HEK293 (cell line): ENCODE results near the gene RBM10.

Experiments
- SALL2 ChIP-seq: fragments of 450-650 bp; formaldehyde crosslinking; IDR thresholded peaks from 2 replicates; pipeline ENCODE4 v1.5.0; 2017; ENCODE audit warnings: missing biosample characterization, mild to moderate bottlenecking, missing genetic modification characterization, borderline replicate concordance
- SP3 ChIP-seq: fragments of 450-650 bp; formaldehyde crosslinking; IDR thresholded peaks from 2 replicates; pipeline ENCODE4 v1.5.1; 2016; ENCODE audit warnings: missing biosample characterization, missing genetic modification characterization
- ZBTB7A ChIP-seq: fragments of 450-650 bp; formaldehyde crosslinking; IDR thresholded peaks from 2 replicates; pipeline ENCODE4 v1.5.1; 2016; ENCODE audit warnings: low read depth, missing biosample characterization, missing genetic modification characterization
- ZNF677 ChIP-seq: fragments of 450-650 bp; IDR thresholded peaks from 2 replicates; pipeline ENCODE4 v1.5.0; 2018; ENCODE audit warnings: missing biosample characterization, mild to moderate bottlenecking, missing genetic modification characterization, moderate library complexity
- ZNF76 ChIP-seq: fragments of 450-650 bp; formaldehyde crosslinking; IDR thresholded peaks from 2 replicates; pipeline ENCODE4; 2016; ENCODE audit warnings: low read depth, missing biosample characterization, missing genetic modification characterization, borderline replicate concordance
- TF ChIP-seq, protein P1 (sequence below): fragments of 450-650 bp; formaldehyde crosslinking; IDR thresholded peaks from 2 replicates; pipeline ENCODE4 v1.5.1; 2016; ENCODE audit warnings: missing biosample characterization, missing genetic modification characterization

DNA sequence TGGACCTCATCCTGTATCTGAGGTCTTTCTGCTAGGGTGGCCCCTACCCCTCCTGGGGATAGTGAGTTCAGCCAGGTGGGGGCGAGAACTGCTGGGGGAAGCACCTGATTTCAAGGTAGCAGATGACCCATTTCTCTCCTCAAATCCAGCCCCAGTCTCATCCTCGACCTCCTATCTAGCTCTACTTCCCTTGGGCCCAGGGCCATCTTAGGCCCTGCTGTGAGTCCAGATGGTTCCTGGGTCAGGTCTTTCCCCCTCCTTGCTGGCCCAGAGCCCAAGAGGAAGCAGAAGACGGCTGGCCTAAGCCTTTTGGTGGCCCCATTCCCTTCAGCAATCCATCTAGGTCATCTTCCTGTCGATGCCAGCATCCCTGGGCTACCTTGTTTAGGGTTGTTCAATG, 76.7 kb downstream of the RBM10 start:
- TF ChIP-seq ZNF76 (tag by site-specific recombination), result no peak
- TF ChIP-seq ZNF677, result no peak
- no peak for TF ChIP-seq SALL2 (tag by site-specific recombination)
- TF ChIP-seq, protein P1, sequence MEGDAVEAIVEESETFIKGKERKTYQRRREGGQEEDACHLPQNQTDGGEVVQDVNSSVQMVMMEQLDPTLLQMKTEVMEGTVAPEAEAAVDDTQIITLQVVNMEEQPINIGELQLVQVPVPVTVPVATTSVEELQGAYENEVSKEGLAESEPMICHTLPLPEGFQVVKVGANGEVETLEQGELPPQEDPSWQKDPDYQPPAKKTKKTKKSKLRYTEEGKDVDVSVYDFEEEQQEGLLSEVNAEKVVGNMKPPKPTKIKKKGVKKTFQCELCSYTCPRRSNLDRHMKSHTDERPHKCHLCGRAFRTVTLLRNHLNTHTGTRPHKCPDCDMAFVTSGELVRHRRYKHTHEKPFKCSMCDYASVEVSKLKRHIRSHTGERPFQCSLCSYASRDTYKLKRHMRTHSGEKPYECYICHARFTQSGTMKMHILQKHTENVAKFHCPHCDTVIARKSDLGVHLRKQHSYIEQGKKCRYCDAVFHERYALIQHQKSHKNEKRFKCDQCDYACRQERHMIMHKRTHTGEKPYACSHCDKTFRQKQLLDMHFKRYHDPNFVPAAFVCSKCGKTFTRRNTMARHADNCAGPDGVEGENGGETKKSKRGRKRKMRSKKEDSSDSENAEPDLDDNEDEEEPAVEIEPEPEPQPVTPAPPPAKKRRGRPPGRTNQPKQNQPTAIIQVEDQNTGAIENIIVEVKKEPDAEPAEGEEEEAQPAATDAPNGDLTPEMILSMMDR (tag by site-specific recombination), result no peak
- TF ChIP-seq SP3 (tag by site-specific recombination), result no peak
- TF ChIP-seq ZBTB7A, result no peak
